NOMO-1 (cell line): ENCODE measurements around the gene GUCA1C.

Experiments used
- DNase-seq, 2 experiments: peaks; one replicate each; lab custom pipeline; 2025; ENCODE audit not compliant: unreplicated experiment in 2 of 2; lab: John Stamatoyannopoulos, UW

The GUCA1C gene, protein sequence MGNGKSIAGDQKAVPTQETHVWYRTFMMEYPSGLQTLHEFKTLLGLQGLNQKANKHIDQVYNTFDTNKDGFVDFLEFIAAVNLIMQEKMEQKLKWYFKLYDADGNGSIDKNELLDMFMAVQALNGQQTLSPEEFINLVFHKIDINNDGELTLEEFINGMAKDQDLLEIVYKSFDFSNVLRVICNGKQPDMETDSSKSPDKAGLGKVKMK

DNA sequence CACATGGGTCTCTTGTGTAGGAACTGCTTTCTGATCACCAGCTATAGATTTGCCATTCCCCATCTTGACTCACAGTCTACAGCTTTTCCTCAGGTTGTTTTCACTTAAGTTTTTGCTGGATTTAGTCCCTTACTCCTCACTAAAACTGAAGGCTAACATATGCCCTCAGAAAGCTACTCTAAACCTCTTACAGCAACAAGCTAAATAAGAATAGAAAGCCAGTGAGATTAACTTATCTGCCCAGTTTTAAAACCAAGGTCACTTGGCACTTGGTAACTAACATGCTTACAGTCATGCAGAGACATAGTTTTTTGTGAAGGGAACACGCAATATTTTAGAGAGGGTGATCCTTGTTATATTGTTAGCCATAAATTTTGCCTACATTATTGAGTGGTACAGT, at the start of gene GUCA1C:
Gene GUCA1C, minus strand, starts transcription at position 180 of the 400 bp plus-strand sequence. Its CDS starts 117 bp downstream, at position 63.
- DNase-seq = no peak

- no peak for DNase-seq
Measured at GRCh38 chr3:108998436-108998835, 44.8 kb upstream of the GUCA1C start.

DNA sequence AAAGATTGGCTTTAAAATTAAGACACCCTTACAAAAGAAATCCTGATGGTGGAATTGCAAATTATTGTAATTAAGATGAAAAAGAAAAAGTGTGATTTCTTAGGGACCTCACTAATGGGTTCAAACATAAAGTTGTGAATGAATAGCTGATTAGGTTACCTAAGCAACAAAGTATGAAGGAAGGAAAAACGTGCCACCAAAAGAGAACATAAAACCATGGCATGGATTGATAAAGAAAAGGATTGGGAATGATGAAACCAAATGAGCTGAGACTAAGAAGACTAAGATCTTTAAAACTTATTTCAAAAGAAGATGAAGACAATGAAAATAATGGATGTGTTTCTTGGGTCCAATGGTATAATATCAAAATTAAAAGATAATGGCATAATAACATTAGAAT, 32.2 kb upstream of the GUCA1C start:
- DNase-seq = no peak

DNA sequence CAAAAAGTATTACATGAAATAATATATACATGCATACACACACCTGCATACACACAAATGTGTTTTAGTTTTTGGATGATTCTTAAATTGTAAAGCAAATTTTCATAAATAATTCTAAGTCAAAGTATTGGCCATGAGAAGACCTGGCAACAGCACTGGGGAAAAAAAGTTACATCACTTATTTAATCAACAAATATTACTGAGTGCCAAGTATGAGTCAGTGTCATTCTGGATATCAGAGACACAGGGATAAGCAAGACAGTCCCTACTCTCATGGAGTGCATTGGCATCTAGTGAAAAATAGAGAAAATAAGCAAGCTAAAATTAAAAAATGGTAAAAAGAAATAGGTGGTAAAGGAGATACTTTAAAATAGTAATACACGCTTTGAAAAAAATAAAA, 29.4 kb upstream of the GUCA1C start:
- DNase-seq = no peak

- DNase-seq = no peak
Measured at GRCh38 chr3:108976058-108976457, 22.4 kb upstream of the GUCA1C start.

- no peak for DNase-seq
Measured at GRCh38 chr3:108973019-108973418, 19.3 kb upstream of the GUCA1C start.

- no peak for DNase-seq
Measured at GRCh38 chr3:108972482-108972881, 18.8 kb upstream of the GUCA1C start.

GRCh38 chr3:108970561-108970960, 16.9 kb upstream of the GUCA1C start:
- DNase-seq = no peak

- DNase-seq = no peak
Measured at GRCh38 chr3:108966773-108967172, 13.1 kb upstream of the GUCA1C start.

GRCh38 chr3:108959017-108959416, 5.3 kb upstream of the GUCA1C start:
- DNase-seq = no peak

- DNase-seq = no peak
Measured at GRCh38 chr3:108953210-108953609, 469 bp downstream of the GUCA1C start.

GRCh38 chr3:108951820-108952501, 1.7 kb downstream of the GUCA1C start:
- DNase-seq = no peak

DNA sequence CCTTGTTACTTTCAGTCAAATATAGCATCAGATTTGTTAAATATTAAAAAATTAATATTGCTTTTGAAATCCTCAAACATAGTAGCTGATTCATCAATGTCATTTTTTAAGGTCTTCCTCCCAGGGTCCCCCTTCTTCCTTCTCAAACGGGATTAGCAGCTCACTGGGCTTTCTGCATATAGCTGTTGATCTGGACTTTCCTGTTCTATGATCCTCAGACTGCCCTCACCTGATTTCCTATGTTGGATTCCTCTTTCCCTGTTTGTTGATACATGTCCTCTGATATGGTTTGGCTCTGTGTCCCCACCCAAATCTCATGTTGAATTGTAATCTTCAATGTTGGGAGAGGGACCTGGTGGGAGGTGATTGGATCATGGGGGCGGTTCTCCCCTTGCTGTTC, 5.8 kb downstream of the GUCA1C start:
- no peak for DNase-seq

DNA sequence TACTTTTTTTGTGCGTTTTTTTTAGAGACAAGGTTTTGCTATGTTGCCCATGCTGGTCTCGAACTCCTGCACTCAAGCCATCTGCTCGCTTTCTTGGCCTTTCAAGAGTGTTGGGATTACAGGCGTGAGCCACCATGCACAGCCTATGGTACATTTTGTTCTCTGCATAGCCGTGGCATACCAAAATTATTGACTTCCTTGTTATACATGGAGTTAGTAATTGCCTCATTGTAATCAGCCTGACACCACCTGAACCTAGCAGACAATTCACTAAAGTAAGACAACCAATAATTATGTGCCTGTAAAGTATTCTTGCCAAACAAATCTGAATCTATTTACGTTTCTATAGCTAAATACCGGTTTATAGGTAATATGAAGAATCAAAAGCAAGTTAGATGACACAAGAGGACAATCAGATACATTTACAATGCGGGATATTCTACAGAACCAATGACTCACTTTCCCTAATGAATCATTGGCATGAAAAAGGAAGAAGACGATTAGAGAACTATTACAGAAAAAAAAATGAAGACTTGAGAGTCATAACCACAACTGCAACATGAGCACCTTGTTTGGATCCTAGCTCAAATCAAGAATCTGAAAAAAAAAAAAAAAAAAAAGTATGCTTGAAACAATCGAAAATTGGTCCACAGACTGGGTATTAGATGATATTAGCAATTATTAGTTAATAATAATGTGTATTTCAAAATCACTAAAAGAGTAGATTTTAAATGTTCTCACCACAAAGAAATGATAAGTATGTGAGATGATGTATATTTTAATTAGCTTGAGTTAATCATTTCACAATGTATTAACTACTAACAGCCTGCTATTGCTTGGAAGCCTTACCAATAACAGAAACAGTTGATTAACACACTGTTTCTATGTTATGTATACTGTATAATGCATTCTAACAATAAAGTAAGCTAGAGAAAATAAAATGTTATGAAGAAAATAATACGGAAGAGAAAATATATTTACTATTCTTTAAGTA, 7.1 kb downstream of the GUCA1C start:
- no peak for DNase-seq

DNA sequence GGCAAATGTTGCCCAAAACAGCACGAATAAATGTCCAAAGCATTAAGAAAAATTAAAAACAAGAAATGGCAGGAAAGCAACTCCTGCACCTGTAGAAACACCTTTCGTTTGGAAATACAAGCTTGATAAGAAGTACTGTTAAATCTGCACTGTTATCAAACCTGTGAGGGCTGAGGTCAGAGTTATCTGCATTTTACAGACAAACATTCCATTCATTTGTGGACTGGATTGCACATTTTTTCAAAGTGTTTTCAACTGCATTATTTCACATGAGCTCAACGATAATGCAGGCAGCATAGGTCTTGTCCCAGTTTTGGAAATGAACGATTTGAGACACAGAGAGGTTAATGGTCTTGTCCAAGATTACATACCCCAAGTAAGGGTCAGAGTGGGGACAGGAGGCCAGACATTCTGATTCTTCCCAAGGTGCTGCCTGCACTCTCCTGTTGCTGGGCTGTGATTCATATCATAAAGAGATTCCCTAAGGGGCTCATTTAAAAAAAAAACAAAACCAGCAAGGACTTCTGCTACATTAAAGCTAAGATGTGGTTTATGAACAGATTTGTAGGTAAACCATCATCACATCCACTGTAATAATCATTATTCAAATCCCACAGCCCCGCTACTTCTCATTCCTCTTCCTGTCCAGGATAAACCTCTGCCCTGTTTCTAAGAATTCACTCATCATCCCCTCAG, 13.0 kb downstream of the GUCA1C start:
- DNase-seq = no peak

GRCh38 chr3:108940166-108940565, 13.5 kb downstream of the GUCA1C start:
- no peak for DNase-seq

DNA sequence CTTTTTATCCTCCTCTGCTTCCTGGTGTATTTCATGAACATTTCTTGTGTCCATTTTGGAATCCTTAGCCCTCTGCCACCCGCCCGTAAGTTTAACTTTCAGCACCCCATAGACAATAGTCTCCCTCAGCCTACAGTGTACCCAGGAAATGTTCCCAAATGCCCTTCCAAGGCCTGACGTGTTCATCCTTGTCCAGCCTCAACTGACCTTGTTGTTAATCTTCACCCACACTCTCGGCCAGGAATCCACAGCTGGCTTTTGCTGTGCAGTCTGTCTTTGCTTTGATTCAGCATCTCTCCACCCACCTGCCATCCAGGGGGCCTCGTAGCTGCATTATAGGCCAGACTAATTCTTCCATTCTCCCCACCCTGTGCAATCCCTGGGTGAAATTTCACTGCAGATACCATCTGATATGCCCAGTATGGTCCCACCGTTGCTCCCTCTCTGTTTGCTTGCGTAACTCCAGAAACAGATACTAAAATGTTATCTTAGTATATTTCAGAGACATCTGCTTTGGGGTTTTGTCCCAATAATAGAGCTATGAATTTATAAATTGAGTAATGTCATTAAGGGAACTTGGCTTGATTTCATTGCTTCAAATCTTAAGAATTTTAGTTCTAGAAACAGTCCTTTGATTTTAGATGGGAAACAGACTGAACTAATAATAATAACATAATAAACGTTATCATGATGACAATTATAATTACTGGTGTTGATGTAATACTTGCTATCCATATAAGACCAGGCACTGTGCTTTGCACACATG, 16.6 kb downstream of the GUCA1C start:
- no peak for DNase-seq

DNA sequence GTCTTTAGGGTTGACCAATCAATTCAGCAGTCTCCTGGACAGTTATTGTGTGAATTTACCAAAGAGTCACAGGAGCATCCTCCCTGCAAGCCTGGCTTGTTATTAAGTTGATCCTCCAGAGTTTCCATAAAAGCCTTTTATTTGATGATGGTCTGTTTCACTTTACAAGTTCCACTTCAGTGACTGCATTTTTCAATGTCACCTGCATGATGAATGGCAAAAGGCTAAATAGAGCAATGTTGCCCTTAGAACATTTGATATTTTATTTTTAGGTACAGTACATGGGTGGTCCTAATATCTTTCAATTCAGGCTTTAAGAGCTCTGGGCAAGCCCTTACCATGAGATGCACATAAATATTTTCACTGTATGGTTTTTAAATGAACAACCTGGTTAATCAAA, 22.6 kb downstream of the GUCA1C start:
- DNase-seq = no peak

- no peak for DNase-seq
Measured at GRCh38 chr3:108918866-108919265, 34.8 kb downstream of the GUCA1C start.
